NCI-H510A treated with DMSO at 0.1 percent for 48 hours (cell line): ENCODE measurements around the gene KRT32.
"Not testable (repeated sequence)": the region's sequence is repeated elsewhere in the genome, so short reads cannot be mapped to it uniquely, and the experiment has no call there.

Experiments used
- DNase-seq: peaks from one replicate; lab custom pipeline; 2025; lab: John Stamatoyannopoulos, UW

The KRT32 gene

DNA sequence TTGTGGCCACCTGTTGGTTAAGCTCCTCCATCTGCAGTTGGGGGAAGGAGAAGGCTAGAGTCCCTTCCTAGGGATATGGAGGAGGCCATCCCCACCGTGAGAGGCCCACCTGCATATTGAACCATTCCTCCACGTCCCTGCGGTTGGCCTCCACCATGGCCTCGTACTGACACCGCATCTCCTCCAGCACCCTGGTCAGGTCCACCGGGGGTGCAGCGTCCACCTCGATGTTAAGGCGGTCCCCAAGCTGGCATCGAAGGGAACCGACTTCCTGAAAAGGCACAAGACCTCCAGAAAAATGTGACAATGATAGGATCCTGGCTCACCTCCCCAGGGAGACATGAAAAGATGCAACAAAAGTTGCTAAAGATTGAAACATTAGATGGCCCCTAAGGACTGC, 3.0 kb downstream of the KRT32 start:
- no peak for DNase-seq

DNA sequence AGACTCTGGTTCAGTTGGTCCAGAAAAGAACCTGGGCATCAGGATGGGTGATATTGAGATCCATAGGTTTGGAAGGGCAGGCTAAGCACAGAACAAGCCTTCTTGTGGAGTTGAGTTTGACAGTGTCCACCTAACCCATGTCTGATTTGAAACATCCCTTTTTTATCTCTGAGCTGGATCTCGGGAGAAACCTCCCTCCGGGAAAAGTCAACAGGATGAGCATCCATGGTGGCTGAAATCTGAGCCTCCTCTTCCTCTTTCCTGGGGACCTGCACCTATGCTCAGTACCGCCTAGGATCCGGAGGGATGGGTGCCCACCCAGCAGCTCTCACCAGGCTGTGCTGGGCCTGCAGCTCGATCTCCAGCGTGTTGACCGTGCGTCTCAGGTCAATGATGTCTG, 3.4 kb downstream of the KRT32 start:
- no peak for DNase-seq

DNA sequence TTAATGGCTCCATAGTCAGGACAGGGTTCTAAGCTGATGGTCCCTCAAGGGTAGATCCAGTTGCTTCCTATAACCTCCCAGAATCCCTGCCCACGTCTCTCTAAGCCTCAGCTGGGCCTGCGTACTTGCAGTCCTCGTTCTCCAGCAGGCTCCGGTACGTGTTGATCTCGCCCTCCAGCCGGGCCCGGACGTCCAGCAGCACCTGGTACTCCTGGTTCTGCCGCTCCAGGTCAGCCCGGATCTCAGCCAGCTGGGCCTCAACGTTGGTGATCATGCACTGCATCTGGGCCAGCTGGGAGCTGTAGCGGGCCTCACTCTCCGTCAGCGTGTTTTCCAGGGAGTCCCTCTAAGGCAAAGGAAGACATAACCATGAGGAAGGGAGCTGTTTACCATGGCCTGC, 4.5 kb downstream of the KRT32 start:
- DNase-seq = no peak

DNA sequence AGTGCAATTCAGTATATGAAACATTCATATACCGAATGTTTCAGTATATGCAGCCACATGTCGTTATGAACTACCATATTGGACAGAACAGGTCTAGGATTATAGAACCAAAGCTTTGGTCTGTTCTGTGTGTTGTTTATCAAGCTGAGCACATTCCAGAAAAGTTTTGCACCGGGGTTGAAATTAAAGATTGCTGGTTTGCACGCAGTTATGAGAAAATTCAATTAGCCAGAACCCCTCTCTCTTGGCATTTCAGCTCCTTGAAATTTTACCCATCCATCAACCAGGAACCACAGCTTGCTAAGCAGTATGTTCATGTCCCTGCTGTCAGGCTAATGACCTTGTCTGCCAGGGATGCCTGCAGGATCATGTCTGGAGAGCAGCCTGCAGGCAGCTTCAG, 9.5 kb downstream of the KRT32 start:
- DNase-seq = no peak

DNA sequence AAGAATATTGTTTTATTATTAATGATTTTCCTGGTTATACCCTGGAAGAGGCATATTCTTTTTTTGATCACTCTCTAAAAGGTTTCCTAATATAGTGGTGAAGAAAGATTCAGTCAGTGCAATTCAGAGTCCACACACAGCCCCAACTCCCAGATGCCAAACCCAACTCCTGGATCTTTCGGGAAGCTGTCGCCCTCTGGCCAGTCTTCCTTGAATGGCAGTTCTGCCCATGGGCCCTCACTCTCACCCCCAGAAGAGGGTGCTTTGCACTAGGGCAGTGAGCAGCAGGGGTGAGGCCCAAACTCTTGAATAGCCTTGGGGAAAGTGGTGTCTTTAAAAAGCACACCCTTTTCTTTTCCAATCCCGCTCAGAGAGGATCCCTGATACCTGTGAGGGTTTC, 11.0 kb downstream of the KRT32 start:
- no peak for DNase-seq

DNA sequence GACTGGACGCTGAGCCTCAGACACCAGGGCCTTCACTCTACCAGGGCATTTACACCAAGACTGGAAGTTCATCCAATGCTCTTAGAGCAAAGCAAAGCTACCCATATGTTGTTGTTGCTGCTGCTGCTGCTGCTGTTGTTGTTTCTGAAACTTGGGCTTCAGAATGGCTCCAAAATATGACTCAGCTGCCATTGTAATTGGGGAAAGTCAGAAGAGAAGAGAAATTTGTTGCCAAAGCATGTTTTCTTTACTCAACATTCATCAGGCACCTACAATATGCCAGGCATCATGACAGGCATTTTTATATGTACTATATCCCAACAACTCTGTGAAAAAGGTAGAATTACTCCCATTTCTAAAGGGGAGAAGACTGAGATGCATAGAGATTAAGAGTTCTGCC, 11.9 kb downstream of the KRT32 start:
- no peak for DNase-seq

DNA sequence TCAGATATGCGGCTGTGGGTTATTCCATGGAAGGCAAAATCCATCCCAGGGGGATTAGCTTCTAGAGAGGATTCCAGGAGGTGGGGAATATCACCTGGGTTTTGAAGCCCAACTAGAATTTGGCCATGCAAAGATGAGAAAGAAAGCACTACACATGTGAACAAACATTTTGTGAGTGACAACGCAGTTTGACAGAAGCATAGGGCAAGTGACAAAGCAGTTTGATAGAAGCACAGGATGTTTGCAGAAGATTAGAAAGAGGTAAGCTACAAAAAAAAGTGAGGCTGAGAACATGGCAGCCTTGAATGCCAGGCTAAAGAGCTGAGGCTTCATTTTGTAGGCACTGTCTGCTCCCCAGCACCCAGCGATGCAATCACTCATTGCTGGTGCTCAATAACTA, 14.1 kb downstream of the KRT32 start:
- DNase-seq = no peak

DNA sequence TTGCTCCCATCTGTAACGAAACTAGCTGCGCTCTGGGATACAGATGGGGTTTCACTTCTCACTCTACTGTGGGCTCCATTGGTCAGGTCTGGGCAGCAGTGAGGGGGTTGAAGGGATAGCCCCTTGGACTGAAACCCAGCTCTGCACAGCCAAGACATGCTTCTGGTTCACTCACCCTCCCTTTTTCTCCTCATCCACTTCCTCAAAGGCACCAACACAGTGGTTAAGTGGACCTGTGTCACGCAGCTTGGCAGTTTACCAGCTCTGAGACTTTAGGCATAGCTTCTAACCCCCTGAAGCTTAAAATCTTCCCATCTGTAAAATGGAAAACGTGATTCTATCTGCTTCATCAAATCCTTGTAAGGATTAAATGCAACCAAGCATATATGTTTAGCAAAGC, 14.9 kb downstream of the KRT32 start:
- DNase-seq = no peak

DNA sequence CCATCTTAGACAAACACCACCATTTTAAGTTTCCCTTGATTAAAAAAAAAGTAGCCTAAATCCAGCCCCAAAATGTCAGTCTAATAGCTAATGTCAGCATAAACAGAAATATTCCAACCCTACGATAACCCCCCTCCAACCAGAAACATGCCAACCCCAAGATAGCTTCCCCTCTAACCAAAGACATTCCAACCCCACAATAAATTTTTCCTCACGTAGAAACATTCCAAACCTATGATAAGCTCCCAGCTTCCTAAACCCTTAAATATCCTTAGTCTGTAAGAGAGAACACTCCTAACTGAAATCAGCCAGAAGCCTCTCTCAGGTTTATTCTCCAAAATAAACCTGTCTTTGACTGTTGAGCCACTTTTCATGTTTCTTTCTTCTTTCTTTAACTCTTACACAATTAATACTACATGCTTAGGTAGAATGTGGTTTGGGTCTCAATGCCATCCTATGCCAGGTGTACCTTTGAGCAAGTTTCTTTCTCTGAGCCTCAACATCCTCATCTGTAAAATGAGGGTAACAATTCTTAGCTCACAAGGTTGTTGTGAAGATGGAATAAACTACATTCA, 15.9 kb downstream of the KRT32 start:
- no peak for DNase-seq

DNA sequence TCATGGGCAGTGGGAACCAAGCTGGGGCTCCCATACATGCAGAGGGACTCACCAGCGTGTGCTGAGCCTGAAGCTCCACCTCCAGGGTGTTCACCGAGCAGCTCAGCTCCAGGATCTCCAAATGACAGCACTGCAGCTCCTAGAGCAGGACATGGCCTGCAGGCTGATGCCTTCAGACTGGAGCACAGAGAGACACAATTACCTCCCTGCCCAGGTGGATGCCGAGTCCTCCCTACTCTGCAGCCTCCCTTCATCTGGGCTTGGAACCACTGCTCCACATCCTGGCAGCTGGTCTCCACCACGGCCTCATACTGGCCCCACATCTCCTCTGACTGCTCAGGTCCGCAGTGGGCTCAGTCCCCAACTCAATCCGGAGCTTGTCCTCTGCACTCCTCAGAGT, 18.2 kb downstream of the KRT32 start:
- no peak for DNase-seq

DNA sequence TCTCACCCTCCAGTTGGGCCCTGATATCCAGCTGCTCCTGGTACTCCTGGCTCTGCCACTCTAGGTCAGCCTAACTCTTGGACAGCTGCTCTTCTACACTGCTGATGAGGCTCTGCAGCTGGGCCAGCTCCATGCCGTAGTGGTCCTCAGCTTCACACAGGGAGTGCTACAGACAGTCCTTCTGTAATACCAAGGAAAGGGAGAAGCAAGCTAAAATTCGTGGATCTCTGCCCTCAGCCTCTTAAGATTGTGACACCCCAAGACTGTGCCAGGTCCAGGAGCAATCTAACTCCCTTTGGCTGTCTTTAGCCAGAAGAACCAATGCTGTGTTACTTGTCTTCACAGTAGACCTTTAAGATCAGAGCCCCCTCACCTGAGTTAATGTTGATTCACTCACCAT, 18.7 kb downstream of the KRT32 start:
- DNase-seq = no peak

DNA sequence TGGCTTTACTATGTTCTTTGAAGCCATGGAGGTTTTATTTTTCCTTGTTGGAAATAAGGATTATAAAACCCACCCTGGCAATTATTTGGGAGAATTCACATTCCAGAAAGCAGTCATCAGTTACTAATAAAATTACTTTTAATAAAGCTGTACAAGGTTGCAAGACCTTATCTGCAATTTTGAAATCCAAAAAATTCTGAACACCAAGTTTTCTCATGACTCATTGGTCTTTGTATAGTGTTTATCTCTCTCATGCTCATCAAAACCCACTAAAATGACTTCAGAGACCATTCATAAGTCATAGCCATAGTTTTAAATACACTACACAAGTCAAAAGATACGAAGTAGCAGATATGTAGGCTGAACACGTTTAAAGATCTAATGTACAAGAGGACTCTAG, 20.4 kb downstream of the KRT32 start:
- DNase-seq = no peak

DNA sequence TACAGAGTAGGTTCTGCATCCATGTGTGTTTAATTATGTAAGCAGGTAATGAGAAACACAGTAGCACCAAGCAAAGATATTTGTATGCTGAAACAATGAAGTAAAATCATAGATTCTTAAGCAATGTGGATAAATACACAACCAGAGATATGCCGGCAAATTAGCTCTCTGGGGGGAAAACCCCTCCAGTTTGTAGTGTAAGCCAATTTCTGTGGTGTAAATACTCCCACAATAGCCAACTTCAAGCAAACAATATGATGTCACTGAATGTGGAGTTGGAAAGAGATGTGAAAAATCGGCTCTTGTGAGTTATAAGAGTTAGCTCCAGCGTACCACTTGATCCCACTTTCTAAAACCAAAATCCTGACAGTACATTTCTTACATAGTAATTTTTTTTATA, 22.5 kb downstream of the KRT32 start:
- no peak for DNase-seq

DNA sequence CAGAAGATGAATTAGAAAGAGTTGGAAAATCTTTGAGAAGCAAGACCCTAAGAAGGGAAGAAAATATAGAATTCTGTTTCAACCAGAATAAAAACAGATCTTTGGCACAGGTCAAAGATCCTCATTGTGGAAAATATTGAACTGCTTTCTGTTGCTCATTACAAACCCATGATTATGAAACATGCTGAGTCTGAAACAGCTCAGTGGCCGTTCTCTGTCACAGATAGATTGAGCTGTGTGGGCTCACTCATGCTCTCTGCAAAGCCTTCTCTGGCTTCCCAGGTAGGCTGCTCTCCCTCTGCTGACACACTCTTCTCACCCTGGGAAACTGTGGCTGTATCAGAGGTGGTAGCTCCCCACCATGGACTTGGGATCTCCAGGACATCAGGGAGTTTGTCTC, 23.0 kb downstream of the KRT32 start:
- DNase-seq = no peak

DNA sequence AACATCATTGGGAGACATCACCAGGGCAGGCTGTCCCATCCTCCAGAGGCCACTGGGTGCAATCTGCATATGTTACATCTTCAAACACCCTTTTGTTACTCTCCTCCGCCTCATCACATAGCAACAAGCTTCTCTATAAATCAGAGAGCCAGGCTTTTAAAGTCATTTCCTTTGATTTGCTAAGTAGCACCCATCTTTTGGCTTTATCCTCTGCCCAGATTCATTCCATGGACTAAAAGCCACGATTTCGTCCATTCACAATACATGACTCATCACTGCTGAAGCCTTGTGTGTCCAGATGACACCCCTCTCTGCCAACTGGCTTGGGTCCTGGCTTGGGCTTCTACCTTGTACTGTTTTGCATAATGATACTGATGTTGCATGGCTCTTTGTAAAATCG, 24.4 kb downstream of the KRT32 start:
- DNase-seq = no peak

DNA sequence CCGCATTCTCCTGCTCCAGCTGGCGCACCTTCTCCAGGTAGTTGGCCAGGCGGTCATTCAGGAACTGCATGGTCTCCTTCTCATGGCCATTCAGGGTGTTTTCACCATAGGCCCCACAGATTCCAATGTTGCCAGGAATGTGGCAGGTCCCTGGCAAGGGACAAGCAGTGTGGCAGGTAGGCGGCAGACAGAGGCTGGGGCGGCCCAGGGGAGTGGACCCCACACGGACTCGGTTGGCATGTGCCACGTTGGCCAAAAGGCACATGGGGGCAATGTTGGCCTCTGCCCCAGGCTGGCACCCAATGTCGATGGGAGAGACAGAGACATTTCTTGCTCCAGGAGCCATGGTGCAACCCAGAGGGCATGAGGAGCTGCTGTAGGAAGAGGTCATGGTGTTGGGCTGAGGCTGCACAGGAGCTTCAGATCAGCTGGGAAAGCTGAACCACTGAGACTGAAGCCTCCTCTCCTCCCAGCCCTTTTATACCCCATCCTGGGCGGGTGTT, 26.6 kb downstream of the KRT32 start, which contains the start of gene KRT38:
Gene KRT38 (minus strand): TSS at position 453 of the 503 bp plus-strand sequence. CDS start 62 bp downstream, at position 391.
- DNase-seq = no peak

DNA sequence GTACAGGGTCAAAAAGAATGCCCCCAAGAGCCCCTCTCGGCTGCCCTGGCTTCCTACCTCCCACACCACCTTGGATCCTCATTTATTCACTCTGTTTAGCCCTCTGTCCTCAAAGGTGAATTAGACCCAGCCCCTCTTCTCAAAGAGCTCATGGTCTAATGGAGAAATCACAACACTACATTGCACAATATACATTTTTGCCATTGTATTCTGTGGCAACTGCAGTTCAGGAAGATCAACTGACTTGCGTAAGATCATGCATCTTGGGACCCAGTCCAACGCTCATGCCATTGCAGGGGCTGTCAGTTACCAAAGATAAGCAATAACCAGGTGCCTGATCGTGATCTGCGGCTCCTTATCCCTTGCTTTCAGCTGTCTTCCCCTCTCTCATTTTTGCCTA, 27.8 kb downstream of the KRT32 start:
- no peak for DNase-seq

DNA sequence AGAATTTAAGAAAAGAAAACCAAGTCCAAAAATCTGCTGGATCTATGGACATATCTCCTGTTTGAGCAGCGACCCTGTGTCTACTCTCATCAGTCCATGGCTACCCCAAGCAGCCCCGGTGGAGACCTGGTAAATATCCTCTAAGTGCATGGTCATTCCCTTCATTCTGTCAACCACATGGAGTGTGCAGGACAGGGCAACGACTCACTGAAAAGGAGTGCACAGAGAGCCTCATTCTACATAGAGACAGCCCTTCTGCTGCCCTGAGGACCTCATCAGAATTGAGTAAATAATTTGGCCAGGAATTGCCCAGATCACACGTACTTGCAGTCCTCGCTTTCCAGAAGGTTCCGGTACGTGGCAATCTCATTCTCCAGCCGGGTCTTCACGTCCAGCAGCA, 29.4 kb downstream of the KRT32 start:
- DNase-seq = no peak

DNA sequence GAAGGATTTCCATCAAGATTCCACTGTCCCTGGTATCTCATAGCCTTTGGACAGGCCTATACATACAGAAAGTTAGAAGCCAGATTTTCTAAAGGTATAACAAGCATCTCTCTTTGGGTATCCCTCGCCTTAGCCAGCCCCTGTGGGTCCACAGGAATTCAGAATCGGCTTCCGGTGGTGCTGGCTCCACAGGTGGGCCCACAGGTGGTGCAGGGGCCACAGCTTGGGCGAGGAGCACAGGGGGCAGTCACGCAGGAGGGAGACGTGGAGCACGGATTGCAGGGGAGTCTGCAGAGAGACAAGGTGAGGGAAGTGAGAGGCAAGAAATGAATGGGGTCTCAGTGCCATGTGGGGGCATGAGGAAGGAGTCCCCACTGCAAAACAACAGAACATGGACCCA, 29.9 kb downstream of the KRT32 start:
- DNase-seq = no peak

DNA sequence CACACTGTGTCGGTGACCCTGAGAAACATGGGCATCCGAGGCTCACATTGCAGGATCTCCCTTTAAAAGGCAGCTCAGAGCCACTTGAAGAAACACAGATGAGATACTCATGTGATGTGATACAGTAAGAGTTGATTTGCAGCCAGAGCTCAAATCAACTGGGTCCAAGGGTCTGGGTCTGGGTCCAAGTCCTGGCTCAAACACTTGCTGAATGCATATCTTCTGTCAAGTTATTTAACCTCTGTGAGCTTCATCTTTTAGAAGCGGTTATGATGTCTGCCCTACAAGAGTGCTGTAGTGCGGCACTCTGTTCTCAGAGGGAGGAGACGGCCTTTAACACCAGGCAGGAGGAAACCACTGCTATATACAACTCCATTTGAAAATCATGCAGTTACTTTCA, 32.8 kb downstream of the KRT32 start:
- peak; percentile 39 for DNase-seq

DNA sequence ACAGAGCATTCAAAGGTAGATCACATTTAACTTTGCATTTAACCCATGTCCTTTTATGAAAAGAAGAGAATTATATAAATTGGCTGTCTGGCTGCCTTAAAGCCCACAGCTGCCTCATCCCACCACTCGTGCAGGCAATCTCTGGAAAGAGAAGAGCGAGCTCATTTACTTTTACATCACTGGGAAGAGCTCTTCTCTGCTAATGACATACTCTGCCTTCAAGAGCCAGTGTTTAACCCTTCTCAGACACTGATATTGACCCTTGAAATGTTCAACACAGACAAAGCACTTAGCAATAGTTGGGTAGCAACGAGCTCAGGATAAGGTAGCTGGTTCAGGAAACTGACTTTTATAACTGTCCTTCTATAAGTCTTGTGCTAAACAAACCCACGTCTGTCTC, 33.2 kb downstream of the KRT32 start:
- DNase-seq = peak; percentile 81

DNA sequence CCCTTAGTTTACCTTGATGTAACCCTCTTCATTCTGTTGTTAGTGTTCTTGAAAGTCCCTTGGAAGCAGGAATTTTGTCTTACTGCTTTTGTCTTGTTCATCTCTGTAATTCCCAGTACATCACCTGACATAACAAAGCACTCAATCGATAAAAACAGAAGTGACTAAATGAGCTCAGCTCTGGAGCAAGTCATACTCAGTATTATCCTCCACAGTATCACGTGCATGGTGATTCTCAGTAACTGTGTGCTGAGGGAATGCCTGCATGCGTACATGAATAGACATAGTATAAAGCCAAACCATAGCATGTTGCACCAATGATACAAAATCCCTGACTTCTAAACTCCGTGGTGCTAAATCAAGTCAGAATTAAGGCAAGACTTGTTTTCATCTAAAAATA, 33.6 kb downstream of the KRT32 start:
- DNase-seq = peak; percentile 32

DNA sequence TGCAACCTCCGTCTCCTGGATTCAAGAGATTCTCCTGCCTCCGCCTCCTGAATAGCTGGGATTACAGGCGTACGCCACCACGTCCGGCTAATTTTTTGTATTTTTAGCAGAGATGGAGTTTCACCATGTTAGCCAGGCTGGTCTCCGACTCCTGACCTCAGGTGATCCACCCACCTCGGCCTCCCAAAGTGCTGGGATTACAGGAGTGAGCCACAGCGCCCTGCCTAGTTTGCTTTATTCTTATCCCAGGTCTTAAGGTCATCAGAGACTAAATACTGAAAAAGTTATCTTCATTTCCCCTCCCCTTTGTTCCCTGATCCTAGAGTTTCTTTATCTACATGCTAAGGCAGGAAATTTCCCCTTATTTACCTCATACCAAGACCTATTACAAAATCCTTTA, 36.8 kb downstream of the KRT32 start:
- DNase-seq = not testable (repeated sequence)

DNA sequence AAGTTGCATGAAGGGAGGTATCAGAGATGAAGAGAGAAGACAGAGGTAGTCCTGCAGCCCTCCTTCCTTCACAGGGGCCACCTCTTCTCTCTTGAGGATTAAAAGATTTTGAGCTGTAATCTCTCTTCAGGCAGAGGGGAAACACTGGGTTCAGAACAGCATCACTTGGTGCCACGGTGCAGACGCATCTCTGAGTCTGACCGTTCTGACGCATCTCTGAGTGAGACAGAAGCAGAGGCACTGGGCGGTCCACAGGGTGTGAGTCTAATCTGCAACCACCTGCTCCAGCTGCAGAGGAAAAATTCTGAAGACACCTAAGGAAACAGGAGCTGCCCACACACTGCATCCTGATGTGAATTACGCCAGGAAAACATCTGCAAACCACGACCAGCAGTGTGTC, 37.5 kb downstream of the KRT32 start:
- no peak for DNase-seq
